Vagina (tissue), 2 donors: ENCODE measurements around the gene SYT1.

Source experiments
- CTCF ChIP-seq, 3 experiments: fragments of 450-650 bp in 2 of 3; fragments of 200-600 bp in 1 of 3; sonication (generic) in 1 of 3; IDR thresholded peaks; one replicate each; pipeline ENCODE4 v1.5.1; 2017 to 2019; ENCODE audit warnings: antibody characterized with exemption in 3 of 3, mild to moderate bottlenecking in 2 of 3, moderate library complexity in 2 of 3
- POLR2AphosphoS5 ChIP-seq, 2 donors: sonication (generic); formaldehyde crosslinking; IDR thresholded peaks; one replicate each; pipeline ENCODE4 v1.9.0; 2017; ENCODE audit warnings: antibody characterized with exemption in 2 of 2, mild to moderate bottlenecking in 2 of 2, low read depth in 1 of 2; ENCODE audit not compliant: insufficient read depth in 1 of 2

GRCh38 chr12:79119796-79120195, 255.2 kb downstream of the SYT1 start:
- TF ChIP-seq POLR2AphosphoS5 (IDR thresholded peaks at IDR 0.05; ENCODE audit: insufficient read depth in 1 of 2, low read depth in 1 of 2) (no peak), CTCF (IDR thresholded peaks at IDR 0.05) (no peak)
